Astrocyte (in vitro differentiated cells and primary cell): ENCODE data around the gene LBX2.

Experiments used
- EZH2 ChIP-seq: IDR thresholded peaks from 2 replicates; pipeline ENCODE4 v1.6.1; 2012; ENCODE audit warnings: mild to moderate bottlenecking, low read length, inconsistent platforms; ENCODE audit not compliant: insufficient read depth
- TF ChIP-seq, protein P1 (sequence below): IDR thresholded peaks from 2 replicates; pipeline ENCODE4 v1.5.1; 2011; ENCODE audit warnings: low read depth, mild to moderate bottlenecking, inconsistent platforms, low read length, moderate library complexity; ENCODE audit not compliant: insufficient read depth

DNA sequence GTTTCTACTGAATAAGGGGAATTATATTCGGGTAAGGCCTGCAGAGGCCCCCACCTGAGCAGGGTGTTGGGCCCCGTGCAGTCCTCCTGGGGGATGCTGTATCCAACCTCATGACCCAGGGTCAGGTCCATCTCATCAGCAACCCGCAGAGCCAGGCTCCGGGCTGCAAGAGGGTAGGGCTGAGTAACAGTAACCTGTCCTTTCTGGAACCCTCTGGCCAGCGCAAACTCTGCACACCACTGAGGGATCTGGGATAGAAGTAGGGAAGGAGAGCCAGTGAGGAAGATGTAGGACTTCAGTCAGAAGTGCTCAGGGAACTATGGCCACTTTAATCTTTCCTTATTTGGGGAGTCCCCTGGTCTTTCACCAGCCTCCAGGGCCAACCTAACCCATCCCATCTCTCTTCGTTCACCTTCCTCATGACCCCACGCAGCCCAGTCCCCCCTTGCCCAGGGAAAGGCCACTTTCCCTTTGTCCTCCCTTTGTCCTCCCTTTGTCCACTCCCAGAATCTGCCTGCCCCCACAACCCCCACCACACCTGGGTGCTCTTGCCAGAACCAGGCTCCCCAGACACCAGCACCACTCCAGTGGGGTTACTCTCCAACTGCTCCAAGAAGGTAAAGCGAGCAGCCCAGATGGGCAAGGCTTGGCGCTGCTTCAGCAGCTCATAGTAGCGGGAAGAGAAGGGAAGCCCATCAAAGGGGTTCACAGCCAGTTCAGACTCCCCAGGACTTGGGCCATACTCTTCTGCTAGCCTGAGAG is 25.7 kb upstream of the LBX2 start:
- TF ChIP-seq, protein P1, sequence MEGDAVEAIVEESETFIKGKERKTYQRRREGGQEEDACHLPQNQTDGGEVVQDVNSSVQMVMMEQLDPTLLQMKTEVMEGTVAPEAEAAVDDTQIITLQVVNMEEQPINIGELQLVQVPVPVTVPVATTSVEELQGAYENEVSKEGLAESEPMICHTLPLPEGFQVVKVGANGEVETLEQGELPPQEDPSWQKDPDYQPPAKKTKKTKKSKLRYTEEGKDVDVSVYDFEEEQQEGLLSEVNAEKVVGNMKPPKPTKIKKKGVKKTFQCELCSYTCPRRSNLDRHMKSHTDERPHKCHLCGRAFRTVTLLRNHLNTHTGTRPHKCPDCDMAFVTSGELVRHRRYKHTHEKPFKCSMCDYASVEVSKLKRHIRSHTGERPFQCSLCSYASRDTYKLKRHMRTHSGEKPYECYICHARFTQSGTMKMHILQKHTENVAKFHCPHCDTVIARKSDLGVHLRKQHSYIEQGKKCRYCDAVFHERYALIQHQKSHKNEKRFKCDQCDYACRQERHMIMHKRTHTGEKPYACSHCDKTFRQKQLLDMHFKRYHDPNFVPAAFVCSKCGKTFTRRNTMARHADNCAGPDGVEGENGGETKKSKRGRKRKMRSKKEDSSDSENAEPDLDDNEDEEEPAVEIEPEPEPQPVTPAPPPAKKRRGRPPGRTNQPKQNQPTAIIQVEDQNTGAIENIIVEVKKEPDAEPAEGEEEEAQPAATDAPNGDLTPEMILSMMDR, result no peak
- no peak for TF ChIP-seq EZH2
